ENCODE data around the gene GAS7. TPM values are rescaled to one million over a fixed set of nuclear protein-coding genes. Genes with fewer than 3 reads are reported as not detected.

The GAS7 gene
- total RNA-seq, 2 experiments from 2014 or later, result 0.27 to 0.44 TPM

DNA sequence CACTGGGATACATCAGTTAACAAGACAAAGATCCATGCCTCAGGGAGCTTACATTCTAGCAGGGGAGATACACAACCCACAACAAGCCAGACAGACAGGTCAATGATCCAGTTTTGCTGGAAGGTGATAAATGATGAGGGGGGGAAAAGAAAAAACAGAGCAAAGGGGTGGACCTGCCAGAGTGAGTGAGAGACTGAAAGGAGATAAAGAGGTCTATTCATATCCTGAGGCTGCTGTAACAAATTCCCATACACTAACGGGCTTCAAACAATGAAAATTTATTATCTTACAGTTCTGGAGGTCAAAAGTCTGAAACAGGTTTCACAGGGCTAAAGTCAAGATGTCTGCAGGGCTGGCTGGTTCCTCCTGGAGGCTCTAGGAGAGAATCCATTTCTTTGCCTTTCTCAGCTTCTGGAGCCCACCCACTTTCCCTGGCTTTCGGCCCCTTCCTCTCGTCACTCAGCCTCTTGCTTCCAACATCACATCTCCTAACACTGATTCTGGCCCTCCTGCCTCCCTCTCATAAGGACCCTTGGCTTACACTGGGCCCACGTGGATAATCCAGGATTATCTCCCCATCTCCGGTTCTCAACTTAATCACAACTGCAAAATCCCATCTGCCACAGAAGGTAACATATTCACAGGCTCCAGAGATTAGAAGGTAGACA, 81.5 kb downstream of the GAS7 start:
- no peak for DNase-seq
- Mint-ChIP-seq H3K27me3 (peaks cover 4% of the 10 kb centered on the region), H3K36me3 (ENCODE audit: low read depth) (no peaks in the 10 kb centered on the region), H3K4me3 (no peak overlapping the region), H3K4me1 (peaks cover 68% of the 10 kb centered on the region), H3K9me3 (no peaks in the 10 kb centered on the region), H3K27ac (no peak overlapping the region)
- POLR2A ChIA-PET, result no interaction called here
- CTCF ChIA-PET, result no interaction called here

DNA sequence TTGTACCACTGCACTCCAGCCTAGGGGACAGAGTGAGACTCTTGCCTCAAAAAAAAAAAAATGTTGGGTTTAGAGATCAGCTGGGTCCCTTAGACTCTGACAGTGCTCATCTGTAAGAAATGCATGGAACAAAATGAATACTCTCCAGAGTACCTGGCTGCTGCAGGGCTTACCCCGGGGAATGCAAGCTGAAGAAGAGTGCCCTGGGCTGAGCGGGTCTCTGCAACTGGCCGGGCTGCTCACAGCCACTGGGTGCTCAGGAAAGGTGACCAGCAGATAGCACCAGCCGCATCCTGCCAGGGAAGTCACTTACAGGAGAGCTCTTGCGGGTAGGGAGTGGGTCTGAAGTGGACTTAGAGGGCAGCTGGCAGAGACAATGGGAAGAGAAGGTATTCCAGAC, 82.1 kb downstream of the GAS7 start:
- ChIA-PET CTCF (no interaction called here), POLR2A (no interaction called here)
- H3K4me3 Mint-ChIP-seq, result no peak overlapping the region
- H3K4me1 Mint-ChIP-seq, result peaks cover 62% of the 10 kb centered on the region
- peaks cover 4% of the 10 kb centered on the region for H3K27me3 Mint-ChIP-seq
- no peaks in the 10 kb centered on the region for H3K9me3 Mint-ChIP-seq
- no peaks in the 10 kb centered on the region for H3K36me3 Mint-ChIP-seq (ENCODE audit: low read depth)
- DNase-seq, result no peak
- H3K27ac Mint-ChIP-seq, result no peak overlapping the region

DNA sequence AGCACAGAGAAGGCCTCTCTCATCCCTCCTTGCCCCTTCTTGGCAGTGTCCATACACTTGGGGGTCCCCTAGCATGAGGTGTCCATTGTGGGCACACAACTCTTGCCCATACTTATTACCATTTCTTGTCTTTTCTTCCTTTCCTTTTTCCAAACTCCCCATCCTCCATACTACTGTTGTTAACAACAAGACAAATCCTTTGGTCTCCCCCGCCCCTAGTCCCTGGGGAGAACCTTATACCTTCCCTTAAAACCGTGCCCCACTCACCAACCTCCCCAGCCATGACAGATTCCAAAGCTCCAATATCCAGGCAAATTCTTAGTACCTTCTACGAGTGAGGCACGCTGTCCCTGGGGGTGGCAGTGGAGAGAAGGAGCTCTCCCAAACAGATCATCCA, 82.9 kb downstream of the GAS7 start:
- H3K4me3 Mint-ChIP-seq, result peak overlapping the region; percentile 9
- H3K27ac Mint-ChIP-seq, result peak overlapping the region; percentile 79
- CTCF ChIA-PET, result no interaction called here
- H3K4me1 Mint-ChIP-seq, result peaks cover 56% of the 10 kb centered on the region
- no peaks in the 10 kb centered on the region for H3K36me3 Mint-ChIP-seq (ENCODE audit: low read depth)
- H3K27me3 Mint-ChIP-seq, result peaks cover 4% of the 10 kb centered on the region
- no peaks in the 10 kb centered on the region for H3K9me3 Mint-ChIP-seq
- POLR2A ChIA-PET, result no interaction called here
- no peak for DNase-seq

DNA sequence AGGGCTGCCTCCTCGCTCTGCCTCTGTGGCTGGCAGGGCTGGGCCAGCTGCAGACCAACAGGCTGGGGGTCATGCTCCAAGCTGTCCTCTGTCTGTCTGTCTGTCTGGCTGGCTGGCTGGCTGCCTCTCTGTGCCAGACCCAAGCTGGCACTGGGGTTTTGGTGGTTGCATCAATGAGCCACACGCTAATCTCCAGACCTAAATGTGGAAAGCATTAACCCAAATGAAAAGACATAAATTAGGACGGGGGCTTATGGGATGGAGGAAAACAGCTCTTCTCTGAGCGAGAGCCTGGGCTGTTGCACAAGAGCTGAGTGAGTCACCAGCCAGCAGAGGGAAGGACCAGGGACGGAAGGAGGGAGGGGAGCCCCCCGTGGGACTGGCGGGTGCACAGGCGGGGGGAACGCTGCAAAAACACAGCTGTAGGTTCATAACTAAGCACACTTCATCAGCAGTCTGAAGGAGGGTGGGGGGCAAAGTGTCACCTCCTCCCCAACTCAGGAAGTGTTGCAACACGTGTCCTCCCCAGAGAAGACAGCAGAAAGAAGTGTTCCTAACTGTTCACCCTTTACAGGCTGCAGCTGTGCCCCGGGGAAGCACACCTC, 83.4 kb downstream of the GAS7 start:
- Mint-ChIP-seq H3K4me3 (peak overlapping the region; percentile 28), H3K4me1 (peaks cover 51% of the 10 kb centered on the region), H3K27ac (peak overlapping the region; percentile 79), H3K9me3 (no peaks in the 10 kb centered on the region), H3K27me3 (peaks cover 4% of the 10 kb centered on the region), H3K36me3 (ENCODE audit: low read depth) (no peaks in the 10 kb centered on the region)
- CTCF ChIA-PET, result no interaction called here
- DNase-seq, result peak; percentile 41
- POLR2A ChIA-PET, result no interaction called here

DNA sequence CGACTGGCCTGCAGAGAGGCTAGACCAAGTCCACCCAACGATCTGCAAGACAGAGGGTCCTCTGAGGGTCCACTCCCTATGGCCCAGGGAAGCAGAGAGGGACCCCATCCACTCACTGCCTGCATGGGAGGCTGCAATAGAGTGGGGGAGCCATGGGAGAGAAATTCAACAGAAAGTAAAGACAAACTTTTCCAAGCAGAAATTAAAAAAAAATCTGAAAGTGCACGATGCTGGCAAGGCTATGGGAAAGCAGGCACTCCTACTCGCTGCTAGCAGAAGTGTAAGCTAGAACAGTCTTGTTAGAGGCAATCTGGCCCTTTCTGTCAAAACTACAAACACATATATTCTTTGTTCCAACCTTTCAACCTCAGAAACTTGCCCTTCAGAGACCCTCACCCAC, 85.4 kb downstream of the GAS7 start:
- ChIA-PET CTCF (interaction anchor here (0.6 kb wide), 1 partner anchor 456 kb away, joined by 3 read pairs; no protein-coding TSS in a partner anchor), POLR2A (no interaction called here)
- Mint-ChIP-seq H3K4me1 (peaks cover 36% of the 10 kb centered on the region), H3K9me3 (no peaks in the 10 kb centered on the region), H3K27ac (no peak overlapping the region), H3K36me3 (ENCODE audit: low read depth) (no peaks in the 10 kb centered on the region), H3K27me3 (peaks cover 4% of the 10 kb centered on the region), H3K4me3 (no peak overlapping the region)
- DNase-seq, result no peak

DNA sequence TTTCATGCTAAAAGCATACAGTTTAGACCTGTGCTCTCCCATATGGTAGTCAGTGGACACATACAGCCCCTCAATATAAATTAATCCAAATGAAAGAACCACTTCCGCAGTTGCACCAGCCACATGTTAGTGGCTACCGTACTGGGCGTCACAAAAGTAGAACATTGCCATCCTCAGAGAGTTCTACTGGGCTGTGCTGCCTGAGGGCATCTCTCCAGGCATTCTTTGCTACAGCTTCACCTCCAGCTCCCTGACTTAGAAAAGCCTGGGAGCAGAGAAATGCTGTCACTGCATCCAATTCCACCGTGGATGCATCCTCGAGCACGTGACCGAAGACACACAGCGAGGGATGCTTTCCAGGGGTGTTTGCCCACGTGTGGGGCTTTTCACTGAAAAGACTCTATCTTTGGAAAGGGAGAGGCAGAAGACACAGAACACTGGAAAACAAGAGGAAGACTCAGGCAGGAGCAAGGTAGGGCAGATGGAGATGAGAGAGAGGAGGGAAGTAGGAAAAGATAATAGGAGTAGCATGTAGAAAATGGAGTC, 86.4 kb downstream of the GAS7 start:
- no peak for DNase-seq
- POLR2A ChIA-PET, result no interaction called here
- Mint-ChIP-seq H3K27me3 (peaks cover 4% of the 10 kb centered on the region), H3K4me1 (peaks cover 29% of the 10 kb centered on the region), H3K27ac (no peak overlapping the region), H3K4me3 (no peak overlapping the region), H3K9me3 (no peaks in the 10 kb centered on the region), H3K36me3 (ENCODE audit: low read depth) (no peaks in the 10 kb centered on the region)
- CTCF ChIA-PET, result interaction anchor here (0.6 kb wide), 1 partner anchor 225 kb away, joined by 3 read pairs; no protein-coding TSS in a partner anchor

DNA sequence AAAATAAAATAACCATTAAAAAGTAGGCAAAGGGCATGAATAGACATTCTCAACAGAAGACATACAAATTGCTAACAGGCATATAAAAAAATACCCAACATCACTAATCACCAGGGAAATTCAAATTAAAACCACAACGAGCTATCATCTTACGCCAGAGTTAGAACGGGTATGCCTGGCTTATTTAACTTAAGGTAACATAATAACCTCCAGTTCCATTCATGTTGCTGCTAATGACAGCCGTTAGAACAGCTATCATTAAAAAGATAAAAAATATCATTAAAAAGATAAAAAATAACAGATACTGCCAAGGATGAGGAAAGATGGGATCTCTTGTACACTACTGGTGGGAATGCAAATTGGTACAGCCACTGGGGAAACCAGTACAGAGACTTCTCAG, 89.3 kb downstream of the GAS7 start:
- no peak for DNase-seq
- Mint-ChIP-seq H3K27ac (no peak overlapping the region), H3K9me3 (no peaks in the 10 kb centered on the region), H3K27me3 (peaks cover 6% of the 10 kb centered on the region), H3K4me3 (no peak overlapping the region), H3K36me3 (ENCODE audit: low read depth) (no peaks in the 10 kb centered on the region), H3K4me1 (peaks cover 8% of the 10 kb centered on the region)
- ChIA-PET CTCF (no interaction called here), POLR2A (no interaction called here)

DNA sequence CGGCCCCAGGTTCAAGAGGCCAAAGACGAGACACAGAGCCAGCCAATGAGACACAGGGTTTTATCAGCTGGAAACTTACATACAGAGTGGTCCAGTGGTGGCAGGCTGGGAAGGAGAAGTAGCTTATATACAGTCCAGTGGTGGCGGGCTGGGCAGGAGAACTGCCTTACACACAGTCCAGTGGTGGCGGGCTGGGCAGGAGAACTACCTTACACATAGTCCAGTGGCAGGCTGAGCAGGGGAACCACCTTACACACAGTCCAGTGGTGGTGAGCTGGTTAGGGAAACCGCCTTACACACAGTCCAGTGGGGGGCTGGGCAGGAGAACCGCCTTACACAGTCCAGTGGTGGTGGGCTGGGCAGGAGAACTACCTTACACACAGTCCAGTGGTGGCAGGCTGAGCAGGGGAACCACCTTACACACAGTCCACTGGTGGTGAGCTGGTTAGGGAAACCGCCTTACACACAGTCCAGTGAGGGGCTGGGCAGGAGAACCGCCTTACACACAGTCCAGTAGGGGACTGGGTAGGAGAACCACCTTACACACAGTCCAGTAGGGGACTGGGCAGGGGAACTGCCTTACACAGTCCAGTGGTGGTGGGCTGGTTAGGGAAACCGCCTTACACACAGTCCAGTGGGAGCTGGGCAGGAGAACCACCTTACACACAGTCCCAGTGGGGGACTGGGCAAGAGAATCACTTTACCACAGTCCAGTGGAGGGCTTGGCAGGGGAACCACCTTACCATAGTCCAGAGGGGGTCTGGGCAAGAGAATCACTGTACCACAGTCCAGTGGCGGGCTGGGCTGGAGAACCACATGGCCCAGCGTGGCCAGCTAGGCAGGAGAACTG, 90.9 kb downstream of the GAS7 start:
- DNase-seq, result no peak
- POLR2A ChIA-PET, result no interaction called here
- Mint-ChIP-seq H3K27me3 (peaks cover 8% of the 10 kb centered on the region), H3K4me3 (no peak overlapping the region), H3K9me3 (no peaks in the 10 kb centered on the region), H3K4me1 (peaks cover 5% of the 10 kb centered on the region), H3K36me3 (ENCODE audit: low read depth) (no peaks in the 10 kb centered on the region), H3K27ac (no peak overlapping the region)
- CTCF ChIA-PET, result no interaction called here

DNA sequence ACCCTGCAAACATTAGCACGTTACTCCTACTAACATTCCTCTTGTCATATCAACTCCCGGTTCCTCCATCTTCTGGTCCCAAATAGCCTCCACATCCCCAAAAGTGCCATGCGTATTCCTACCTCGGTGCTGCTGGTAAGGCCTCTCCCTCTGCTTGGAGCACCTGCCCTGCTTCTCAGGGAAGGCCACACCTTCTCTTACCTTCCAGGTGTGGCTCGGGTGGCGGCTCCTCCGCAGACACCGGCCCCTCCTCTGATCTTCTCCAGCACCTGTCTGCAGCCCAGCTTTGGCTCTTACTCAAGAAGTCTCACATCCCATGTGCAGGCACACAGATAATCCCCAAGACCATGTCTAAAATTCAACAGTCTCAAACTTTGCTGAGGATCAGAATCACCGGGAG, 92.3 kb downstream of the GAS7 start:
- Mint-ChIP-seq H3K9me3 (no peaks in the 10 kb centered on the region), H3K36me3 (ENCODE audit: low read depth) (no peaks in the 10 kb centered on the region), H3K27me3 (peaks cover 8% of the 10 kb centered on the region), H3K27ac (no peak overlapping the region), H3K4me1 (peaks cover 5% of the 10 kb centered on the region), H3K4me3 (no peak overlapping the region)
- CTCF ChIA-PET, result no interaction called here
- no peak for DNase-seq
- POLR2A ChIA-PET, result no interaction called here

DNA sequence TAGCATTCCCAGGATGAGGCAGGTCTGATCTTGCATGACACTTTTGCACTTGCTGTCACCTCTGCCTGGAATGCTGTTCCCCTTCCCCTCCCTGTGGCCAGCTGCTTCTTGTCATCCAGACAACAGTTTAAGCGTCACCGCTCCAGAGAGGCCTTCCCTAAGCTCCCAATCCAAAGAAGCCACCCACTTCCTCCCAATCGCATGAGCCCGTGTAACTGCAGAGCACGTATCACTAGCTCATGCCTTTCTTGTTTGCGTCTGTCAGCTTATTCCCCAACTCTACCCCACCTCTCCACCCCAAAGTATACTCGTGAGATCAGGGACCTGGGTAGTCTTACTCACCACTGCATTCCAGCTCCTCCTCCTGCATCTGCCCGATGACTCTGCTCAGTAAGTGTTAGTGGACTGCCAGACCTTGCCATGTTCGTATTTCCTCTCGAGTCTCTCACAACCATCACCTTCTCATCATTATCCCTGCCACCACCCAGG, 92.8 kb downstream of the GAS7 start:
- H3K9me3 Mint-ChIP-seq, result no peaks in the 10 kb centered on the region
- no peak overlapping the region for H3K27ac Mint-ChIP-seq
- CTCF ChIA-PET, result no interaction called here

DNA sequence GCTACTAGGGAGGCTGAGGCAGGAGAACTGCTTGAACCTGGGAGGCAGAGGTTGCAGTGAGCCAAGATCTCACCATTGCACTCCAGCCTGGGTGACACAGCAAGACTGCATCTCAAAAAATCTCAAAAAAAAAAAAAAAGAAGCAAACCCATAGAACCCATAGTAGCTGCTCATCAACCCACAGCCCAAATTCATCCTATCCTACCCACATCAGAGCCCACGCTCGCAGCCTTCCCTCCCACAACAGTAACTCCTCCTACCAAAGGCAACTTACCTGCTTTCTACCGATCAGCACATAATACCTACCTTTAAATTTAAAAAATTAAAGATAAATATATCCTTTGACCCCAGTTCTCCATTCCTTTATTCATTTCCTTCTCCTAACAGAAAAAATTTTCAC, 94.7 kb downstream of the GAS7 start:
- CTCF ChIA-PET, result no interaction called here
- no peak for DNase-seq
- no peaks in the 10 kb centered on the region for H3K36me3 Mint-ChIP-seq (ENCODE audit: low read depth)
- peaks cover 5% of the 10 kb centered on the region for H3K4me1 Mint-ChIP-seq
- no peaks in the 10 kb centered on the region for H3K9me3 Mint-ChIP-seq
- no peak overlapping the region for H3K4me3 Mint-ChIP-seq
- H3K27me3 Mint-ChIP-seq, result peaks cover 8% of the 10 kb centered on the region
- H3K27ac Mint-ChIP-seq, result no peak overlapping the region
- POLR2A ChIA-PET, result no interaction called here

More for the DNA sequence above, 92.8 kb downstream of the GAS7 start:
- POLR2A ChIA-PET, result no interaction called here
- DNase-seq, result no peak
- no peak overlapping the region for H3K4me3 Mint-ChIP-seq
- peaks cover 5% of the 10 kb centered on the region for H3K4me1 Mint-ChIP-seq
- H3K36me3 Mint-ChIP-seq (ENCODE audit: low read depth), result no peaks in the 10 kb centered on the region
- H3K27me3 Mint-ChIP-seq, result peaks cover 8% of the 10 kb centered on the region

DNA sequence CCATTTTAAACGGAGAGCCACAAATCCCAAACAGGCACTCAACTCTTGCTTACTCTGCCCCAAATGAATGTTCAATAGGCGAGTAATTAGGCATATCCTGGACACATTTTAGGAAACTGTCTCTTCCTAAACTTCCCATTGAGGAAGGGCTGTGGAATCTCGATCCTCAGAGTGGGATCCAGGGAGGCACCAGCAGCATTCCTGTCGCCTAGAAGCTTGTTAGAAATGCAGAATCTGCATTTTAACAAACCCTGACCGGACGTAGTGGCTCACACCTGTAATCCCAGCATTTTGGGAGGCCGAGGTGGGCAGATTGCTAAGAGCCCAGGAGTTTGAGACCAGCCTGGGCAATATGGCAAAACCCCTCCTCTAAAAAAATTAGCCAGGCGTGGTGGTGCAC, 95.6 kb downstream of the GAS7 start:
- Mint-ChIP-seq H3K9me3 (no peaks in the 10 kb centered on the region), H3K27ac (no peak overlapping the region), H3K27me3 (peaks cover 8% of the 10 kb centered on the region), H3K4me3 (no peak overlapping the region), H3K36me3 (ENCODE audit: low read depth) (no peaks in the 10 kb centered on the region), H3K4me1 (peaks cover 5% of the 10 kb centered on the region)
- no peak for DNase-seq
- ChIA-PET POLR2A (no interaction called here), CTCF (no interaction called here)

DNA sequence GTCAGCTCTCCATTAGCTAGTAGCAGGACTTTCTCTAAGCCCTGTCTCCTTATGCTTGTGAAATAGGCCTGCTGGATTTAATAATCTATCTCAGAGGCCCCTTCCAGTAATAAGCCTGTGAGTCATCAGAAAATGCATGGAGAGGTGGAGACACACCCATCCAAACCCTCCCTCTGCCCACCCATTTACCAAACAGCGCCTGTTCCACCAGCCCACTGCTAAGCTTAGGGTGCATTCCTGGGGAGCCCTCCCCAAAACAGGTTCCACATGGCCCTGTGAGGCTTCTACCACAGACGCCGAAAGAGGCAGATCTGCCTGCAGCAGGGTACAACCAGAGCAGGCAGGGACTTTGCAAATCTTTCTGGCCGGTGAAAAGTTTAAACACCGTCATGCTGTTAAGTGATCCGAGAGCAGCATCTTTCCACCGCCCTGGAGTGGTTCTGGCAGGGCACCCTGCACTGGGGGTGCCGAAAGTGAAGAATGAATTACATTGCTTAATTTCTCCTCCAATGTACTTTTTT, 99.3 kb downstream of the GAS7 start:
- no peak for DNase-seq
- no peak overlapping the region for H3K4me3 Mint-ChIP-seq
- peaks cover 2% of the 10 kb centered on the region for H3K4me1 Mint-ChIP-seq
- ChIA-PET POLR2A (no interaction called here), CTCF (no interaction called here)
- H3K27me3 Mint-ChIP-seq, result peaks cover 2% of the 10 kb centered on the region
- H3K9me3 Mint-ChIP-seq, result no peaks in the 10 kb centered on the region
- H3K36me3 Mint-ChIP-seq (ENCODE audit: low read depth), result no peaks in the 10 kb centered on the region
- H3K27ac Mint-ChIP-seq, result no peak overlapping the region
